HepG2 (cell line): ENCODE data around the gene PIP4K2B. TPM values are rescaled to one million over a fixed set of nuclear protein-coding genes. Genes with fewer than 3 reads are reported as not detected.

ENCODE experiments used
- BRD4 ChIP-seq: sonication (generic); formaldehyde crosslinking; IDR thresholded peaks from 2 replicates; pipeline ENCODE4 v1.4.0; 2020; ENCODE audit warnings: missing genetic modification reagents
- CAMTA2 ChIP-seq: sonication (generic); formaldehyde crosslinking; IDR thresholded peaks from 2 replicates; pipeline ENCODE4 v1.4.0; 2020; ENCODE audit warnings: mild to moderate bottlenecking, missing genetic modification reagents, borderline replicate concordance
- FUBP1 ChIP-seq: sonication (generic); formaldehyde crosslinking; IDR thresholded peaks from 2 replicates; pipeline ENCODE4 v1.5.1; 2020; ENCODE audit warnings: missing genetic modification reagents, mild to moderate bottlenecking, borderline replicate concordance
- GATAD1 ChIP-seq: IDR thresholded peaks from 2 replicates; pipeline ENCODE4 v1.6.1; 2016; ENCODE audit warnings: missing genetic modification reagents, missing compliant biosample characterization
- GTF2F1 ChIP-seq: fragments of 150-350 bp; IDR thresholded peaks from 2 replicates; pipeline ENCODE4 v1.6.1; 2014; ENCODE audit warnings: low read length
- HNRNPLL ChIP-seq: fragments of 200-400 bp; formaldehyde crosslinking; IDR thresholded peaks from 2 replicates; pipeline ENCODE4 v1.6.1; 2017; ENCODE audit warnings: mild to moderate bottlenecking, low read depth, low read length; ENCODE audit not compliant: poor library complexity, severe bottlenecking
- HOXD1 ChIP-seq: sonication (generic); formaldehyde crosslinking; IDR thresholded peaks from 2 replicates; pipeline ENCODE4 v1.5.0; 2020; ENCODE audit warnings: missing genetic modification reagents
- NR2C2 ChIP-seq: sonication (generic); formaldehyde crosslinking; IDR thresholded peaks from 2 replicates; pipeline ENCODE4 v1.4.0; 2020; ENCODE audit warnings: missing genetic modification reagents, mild to moderate bottlenecking, moderate library complexity, borderline replicate concordance
- NR2F6 ChIP-seq, 2 experiments: IDR thresholded peaks; 2 replicates each; pipeline ENCODE4 v1.6.1; 2016; ENCODE audit warnings: antibody characterized with exemption in 1 of 2, mild to moderate bottlenecking in 1 of 2
- PRPF4 ChIP-seq: fragments of 200-400 bp; formaldehyde crosslinking; IDR thresholded peaks from 2 replicates; pipeline ENCODE4 v1.6.1; 2016; ENCODE audit warnings: low read length, low read depth; ENCODE audit not compliant: poor library complexity, severe bottlenecking
- SP2 ChIP-seq: sonication (generic); formaldehyde crosslinking; IDR thresholded peaks from 2 replicates; pipeline ENCODE4 v1.5.1; 2020; ENCODE audit warnings: mild to moderate bottlenecking, missing genetic modification reagents
- TBL1XR1 ChIP-seq: fragments of 150-350 bp; IDR thresholded peaks from 2 replicates; pipeline ENCODE4 v1.6.1; 2014; ENCODE audit warnings: borderline replicate concordance, low read length; ENCODE audit not compliant: partially characterized antibody
- XBP1 ChIP-seq: sonication (generic); formaldehyde crosslinking; IDR thresholded peaks from 2 replicates; pipeline ENCODE4 v1.5.0; 2020; ENCODE audit warnings: missing genetic modification reagents
- XRCC5 ChIP-seq: fragments of 200-400 bp; formaldehyde crosslinking; optimal IDR thresholded peaks from 2 replicates; pipeline ENCODE3; 2017; ENCODE audit warnings: mild to moderate bottlenecking, low read length
- ZBTB7B ChIP-seq: sonication (generic); formaldehyde crosslinking; IDR thresholded peaks from 2 replicates; pipeline ENCODE4 v1.4.0; 2020; ENCODE audit warnings: missing genetic modification reagents
- ZNF207 ChIP-seq: fragments of 450-650 bp; IDR thresholded peaks from 2 replicates; pipeline ENCODE4 v1.6.1; 2016; ENCODE audit warnings: antibody characterized with exemption, borderline replicate concordance
- ZNF335 ChIP-seq: sonication (generic); formaldehyde crosslinking; IDR thresholded peaks from 2 replicates; pipeline ENCODE4 v1.4.0; 2020; ENCODE audit warnings: missing genetic modification reagents
- ZNF33B ChIP-seq: sonication (generic); formaldehyde crosslinking; IDR thresholded peaks from 2 replicates; pipeline ENCODE4 v1.5.1; 2020; ENCODE audit warnings: mild to moderate bottlenecking, missing genetic modification reagents
- ZNF510 ChIP-seq: sonication (generic); formaldehyde crosslinking; IDR thresholded peaks from 2 replicates; pipeline ENCODE4 v1.4.0; 2020; ENCODE audit warnings: low read depth, mild to moderate bottlenecking, missing genetic modification reagents
- ZNF841 ChIP-seq: sonication (generic); formaldehyde crosslinking; IDR thresholded peaks from 2 replicates; pipeline ENCODE4 v1.8.1; 2023; ENCODE audit warnings: missing genetic modification reagents, borderline replicate concordance
- polyA plus RNA-seq, 8 experiments: library from polyadenylated mRNA; depleted of rRNA in 3 of 8; stranded (reverse) in 7 of 8; unstranded in 1 of 8; fragments of >200 nt; fragmentation: Illumina TruSeq in 4 of 8; extraction: Trizol in 4 of 8; gene quantifications; 2 replicates each; pipeline versions ENCODE4 v1.2.1 to v1.2.3, GENCODE V29; 2011 to 2016; ENCODE audit warnings: low read depth in 4 of 8, missing spikeins in 1 of 8, mixed read lengths in 1 of 8; ENCODE audit not compliant: insufficient read depth in 1 of 8
- total RNA-seq, 5 experiments: library from RNA; depleted of rRNA; stranded (reverse); fragments of >200 nt; fragmentation: Illumina TruSeq; extraction: Trizol; gene quantifications; 2 replicates each; pipeline ENCODE4 v1.2.3, GENCODE V29; 2016; ENCODE audit warnings: low read depth in 1 of 5
- TF ChIP-seq, protein P1 (sequence below): sonication (generic); formaldehyde crosslinking; IDR thresholded peaks from 2 replicates; pipeline ENCODE4 v1.5.0; 2020; ENCODE audit warnings: missing genetic modification reagents
- TF ChIP-seq, protein P2 (sequence below): sonication (generic); formaldehyde crosslinking; IDR thresholded peaks from 2 replicates; pipeline ENCODE4 v1.8.0; 2022; ENCODE audit warnings: mild to moderate bottlenecking, missing genetic modification reagents, moderate library complexity
- TF ChIP-seq, protein P3 (sequence below): IDR thresholded peaks from 2 replicates; pipeline ENCODE4 v1.6.1; 2016; ENCODE audit warnings: missing compliant biosample characterization, missing genetic modification reagents, borderline replicate concordance

The PIP4K2B gene
- total and polyA plus RNA-seq, 2 of the 13 experiments (the other 11 are each of a cell fraction or from before 2014, with no cell fraction given), result 20.4 to 54.0 TPM

GRCh38 chr17:38752308-38753070 lies 46.9 kb downstream of the PIP4K2B start, which contains the start of gene PSMB3 (continued):
- TF ChIP-seq, protein P1, sequence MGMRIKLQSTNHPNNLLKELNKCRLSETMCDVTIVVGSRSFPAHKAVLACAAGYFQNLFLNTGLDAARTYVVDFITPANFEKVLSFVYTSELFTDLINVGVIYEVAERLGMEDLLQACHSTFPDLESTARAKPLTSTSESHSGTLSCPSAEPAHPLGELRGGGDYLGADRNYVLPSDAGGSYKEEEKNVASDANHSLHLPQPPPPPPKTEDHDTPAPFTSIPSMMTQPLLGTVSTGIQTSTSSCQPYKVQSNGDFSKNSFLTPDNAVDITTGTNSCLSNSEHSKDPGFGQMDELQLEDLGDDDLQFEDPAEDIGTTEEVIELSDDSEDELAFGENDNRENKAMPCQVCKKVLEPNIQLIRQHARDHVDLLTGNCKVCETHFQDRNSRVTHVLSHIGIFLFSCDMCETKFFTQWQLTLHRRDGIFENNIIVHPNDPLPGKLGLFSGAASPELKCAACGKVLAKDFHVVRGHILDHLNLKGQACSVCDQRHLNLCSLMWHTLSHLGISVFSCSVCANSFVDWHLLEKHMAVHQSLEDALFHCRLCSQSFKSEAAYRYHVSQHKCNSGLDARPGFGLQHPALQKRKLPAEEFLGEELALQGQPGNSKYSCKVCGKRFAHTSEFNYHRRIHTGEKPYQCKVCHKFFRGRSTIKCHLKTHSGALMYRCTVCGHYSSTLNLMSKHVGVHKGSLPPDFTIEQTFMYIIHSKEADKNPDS (CRISPR knock-in tag), result no peak
- TF ChIP-seq, protein P2, sequence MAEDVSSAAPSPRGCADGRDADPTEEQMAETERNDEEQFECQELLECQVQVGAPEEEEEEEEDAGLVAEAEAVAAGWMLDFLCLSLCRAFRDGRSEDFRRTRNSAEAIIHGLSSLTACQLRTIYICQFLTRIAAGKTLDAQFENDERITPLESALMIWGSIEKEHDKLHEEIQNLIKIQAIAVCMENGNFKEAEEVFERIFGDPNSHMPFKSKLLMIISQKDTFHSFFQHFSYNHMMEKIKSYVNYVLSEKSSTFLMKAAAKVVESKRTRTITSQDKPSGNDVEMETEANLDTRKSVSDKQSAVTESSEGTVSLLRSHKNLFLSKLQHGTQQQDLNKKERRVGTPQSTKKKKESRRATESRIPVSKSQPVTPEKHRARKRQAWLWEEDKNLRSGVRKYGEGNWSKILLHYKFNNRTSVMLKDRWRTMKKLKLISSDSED (CRISPR knock-in tag), result no peak
- TF ChIP-seq GATAD1 (CRISPR knock-in tag), result peak; percentile 97
- TF ChIP-seq, protein P3, sequence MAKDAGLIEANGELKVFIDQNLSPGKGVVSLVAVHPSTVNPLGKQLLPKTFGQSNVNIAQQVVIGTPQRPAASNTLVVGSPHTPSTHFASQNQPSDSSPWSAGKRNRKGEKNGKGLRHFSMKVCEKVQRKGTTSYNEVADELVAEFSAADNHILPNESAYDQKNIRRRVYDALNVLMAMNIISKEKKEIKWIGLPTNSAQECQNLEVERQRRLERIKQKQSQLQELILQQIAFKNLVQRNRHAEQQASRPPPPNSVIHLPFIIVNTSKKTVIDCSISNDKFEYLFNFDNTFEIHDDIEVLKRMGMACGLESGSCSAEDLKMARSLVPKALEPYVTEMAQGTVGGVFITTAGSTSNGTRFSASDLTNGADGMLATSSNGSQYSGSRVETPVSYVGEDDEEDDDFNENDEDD (CRISPR knock-in tag), result peak; percentile 98
- TF ChIP-seq CAMTA2 (CRISPR knock-in tag), result no peak
- 0 out of 2 replicates have a peak, but pooled peaks have one; percentile 20 for TF ChIP-seq NR2F6 (IDR thresholded peaks at IDR 0.05)
- TF ChIP-seq NR2F6 (CRISPR knock-in tag; IDR thresholded peaks at IDR 0.05), result peak; percentile 56; the same call in 1 of the 2 replicates
- TF ChIP-seq XRCC5, result peak; percentile 66
- 0 out of 2 replicates have a peak, but pooled peaks have one; percentile 81 for TF ChIP-seq ZNF33B (CRISPR knock-in tag)
- TF ChIP-seq HOXD1, result peak; percentile 76
- no peak for TF ChIP-seq ZNF207
- TF ChIP-seq SP2 (CRISPR knock-in tag), result peak; percentile 99
- TF ChIP-seq PRPF4, result no peak
- peak; percentile 97 for TF ChIP-seq NR2C2 (CRISPR knock-in tag)
- TF ChIP-seq ZNF841, result no peak
- TF ChIP-seq ZNF510 (CRISPR knock-in tag), result peak; percentile 87
- TF ChIP-seq XBP1 (CRISPR knock-in tag), result no peak
- TF ChIP-seq FUBP1, result no peak
- TF ChIP-seq ZBTB7B (CRISPR knock-in tag), result no peak; the same call in none of the 2 replicates
- no peak for TF ChIP-seq TBL1XR1
- TF ChIP-seq ZNF335 (CRISPR knock-in tag), result peak; percentile 71
- TF ChIP-seq GTF2F1, result no peak
- peak; percentile 63 for TF ChIP-seq HNRNPLL
- peak; percentile 47; the same call in 1 of the 2 replicates for TF ChIP-seq BRD4 (CRISPR knock-in tag)
